GM19463 (cell line): Measurements from ENCODE around the gene SEMA4A.

Experiments used
- ATAC-seq: cut with Tn5 transposase; IDR thresholded peaks from one replicate; pipeline ENCODE4 v1.9.1; 2021; ENCODE audit warnings: mild to moderate bottlenecking, moderate library complexity; ENCODE audit not compliant: unreplicated experiment

Gene SEMA4A

GRCh38 chr1:156134716-156135435 lies 18.5 kb upstream of the SEMA4A start:
- no peak for ATAC-seq

GRCh38 chr1:156135930-156136871 lies 17.2 kb upstream of the SEMA4A start:
- no peak for ATAC-seq

GRCh38 chr1:156136970-156137483 lies 16.4 kb upstream of the SEMA4A start:
- no peak for ATAC-seq

DNA sequence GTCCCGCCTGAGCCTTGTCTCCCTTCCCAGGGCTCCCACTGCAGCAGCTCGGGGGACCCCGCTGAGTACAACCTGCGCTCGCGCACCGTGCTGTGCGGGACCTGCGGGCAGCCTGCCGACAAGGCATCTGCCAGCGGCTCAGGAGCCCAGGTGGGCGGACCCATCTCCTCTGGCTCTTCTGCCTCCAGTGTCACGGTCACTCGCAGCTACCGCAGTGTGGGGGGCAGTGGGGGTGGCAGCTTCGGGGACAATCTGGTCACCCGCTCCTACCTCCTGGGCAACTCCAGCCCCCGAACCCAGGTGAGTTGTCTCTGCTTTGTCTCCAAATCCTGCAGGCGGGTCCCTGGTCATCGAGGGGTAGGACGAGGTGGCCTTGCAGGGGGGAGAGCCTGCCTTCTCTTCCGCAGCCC lies 14.9 kb upstream of the SEMA4A start:
- no peak for ATAC-seq

- no peak for ATAC-seq
These were observed 12.3 kb upstream of the SEMA4A start for GRCh38 chr1:156140879-156141707.

DNA sequence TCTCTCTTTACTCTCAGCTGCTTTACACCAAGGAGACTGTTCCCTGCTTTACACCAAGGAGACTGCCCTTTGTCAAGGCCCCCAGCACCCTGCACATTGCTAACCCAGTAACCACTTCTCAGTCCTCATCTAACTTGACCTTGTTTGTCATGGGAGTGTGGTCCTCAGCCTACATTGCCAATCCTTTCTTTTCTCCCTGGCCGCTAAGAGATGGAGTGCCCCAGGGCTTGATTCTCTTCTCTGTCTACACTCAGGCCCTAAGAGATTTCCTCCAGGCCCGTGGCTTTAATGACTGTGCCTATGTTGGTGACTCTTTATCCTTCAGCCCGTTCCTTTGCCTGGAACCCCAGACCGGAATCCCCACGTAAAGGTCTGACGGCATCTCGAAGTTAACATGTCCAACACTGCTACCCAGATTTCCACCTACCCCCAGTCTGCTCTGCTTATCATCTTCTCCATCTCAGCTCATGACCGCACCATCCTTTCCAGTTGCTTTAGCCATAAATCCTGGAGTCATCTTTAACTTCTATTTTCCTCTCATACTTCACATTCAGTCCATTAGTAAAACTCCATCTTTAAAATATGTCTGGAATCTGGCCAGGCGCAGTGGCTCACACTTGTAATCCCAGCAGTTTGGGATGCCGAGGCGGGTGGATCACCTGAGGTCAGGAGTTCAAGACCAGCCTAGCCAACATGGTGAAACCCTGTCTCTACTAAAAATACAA lies 9.5 kb upstream of the SEMA4A start:
- no peak for ATAC-seq

- ATAC-seq: no peak
These were observed 8.6 kb upstream of the SEMA4A start for GRCh38 chr1:156144742-156145141.

DNA sequence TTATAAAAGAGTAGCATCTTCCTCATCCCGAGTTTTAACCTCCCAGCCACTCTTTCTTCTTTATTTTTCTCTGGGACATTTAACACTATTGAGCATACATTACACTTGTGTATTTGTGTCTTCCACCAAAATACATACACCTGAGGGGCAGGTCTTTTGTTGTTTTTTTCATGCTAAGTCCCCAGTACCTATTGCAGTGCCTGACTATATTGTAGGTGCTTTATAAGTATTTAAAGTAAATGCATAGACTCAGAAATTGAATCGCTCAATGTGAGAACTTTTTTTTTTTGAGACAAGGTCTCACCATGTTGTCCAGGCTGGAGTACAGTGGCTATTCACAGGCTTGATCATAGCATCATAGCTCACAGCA lies 7.8 kb upstream of the SEMA4A start:
- ATAC-seq: no peak

GRCh38 chr1:156146020-156146768 lies 7.2 kb upstream of the SEMA4A start:
- ATAC-seq: no peak

- ATAC-seq: no peak
These were observed 6.5 kb upstream of the SEMA4A start for GRCh38 chr1:156146769-156147405.

DNA sequence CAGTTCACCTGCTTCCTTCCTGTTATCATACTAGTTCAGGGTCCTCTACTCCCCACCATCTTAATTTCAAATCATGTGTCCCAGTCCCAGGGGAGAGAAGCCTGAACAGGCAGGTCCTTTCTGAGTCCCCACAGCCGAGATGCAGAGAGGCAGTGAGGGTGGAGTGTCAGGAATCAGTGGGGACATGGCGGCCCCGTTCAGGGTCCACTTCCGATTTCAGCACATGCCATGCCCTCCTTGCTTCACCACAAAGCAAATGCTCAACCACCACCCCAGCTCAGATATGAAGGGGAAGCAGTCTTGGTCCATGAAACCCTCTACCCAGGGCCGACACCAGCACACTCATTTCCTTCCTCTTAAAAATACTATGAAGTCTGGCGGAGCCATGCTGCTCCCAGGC lies 5.2 kb upstream of the SEMA4A start:
- ATAC-seq: no peak

- ATAC-seq: peak; percentile 36
These were observed 3.7 kb upstream of the SEMA4A start for GRCh38 chr1:156149374-156150332.

DNA sequence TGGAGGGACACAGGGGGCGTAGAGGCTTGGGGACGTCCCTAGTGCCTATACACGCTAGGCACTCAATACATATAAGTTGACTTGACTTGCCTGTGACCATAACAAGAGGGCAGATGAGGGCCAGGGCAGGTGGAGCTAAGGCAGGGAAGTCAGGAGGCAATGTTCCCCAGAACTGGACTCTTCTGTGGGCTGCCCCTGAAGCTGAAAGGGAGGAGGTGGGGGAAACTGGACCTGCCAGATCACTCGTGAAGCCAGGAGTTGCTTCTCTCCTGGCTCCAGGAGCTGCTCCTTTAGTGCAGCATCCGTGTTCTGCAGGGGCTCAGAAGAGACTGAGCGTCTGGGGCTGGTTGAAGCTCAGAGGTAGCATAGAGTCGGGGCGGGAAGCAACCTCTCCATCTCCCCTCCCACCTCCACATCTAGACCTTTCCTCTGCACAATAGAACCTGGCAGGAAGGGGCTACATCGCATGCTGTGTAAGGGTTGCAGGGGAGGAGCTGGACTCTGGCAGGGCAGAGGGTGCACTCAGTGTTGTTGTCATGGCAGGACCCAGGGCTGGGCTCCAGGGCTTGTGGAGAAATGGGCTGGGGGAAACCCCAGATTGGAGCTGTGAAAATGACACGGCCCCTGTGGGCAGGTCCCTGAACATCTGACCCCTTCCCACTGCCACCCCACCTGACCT lies 2.9 kb upstream of the SEMA4A start:
- ATAC-seq: no peak

DNA sequence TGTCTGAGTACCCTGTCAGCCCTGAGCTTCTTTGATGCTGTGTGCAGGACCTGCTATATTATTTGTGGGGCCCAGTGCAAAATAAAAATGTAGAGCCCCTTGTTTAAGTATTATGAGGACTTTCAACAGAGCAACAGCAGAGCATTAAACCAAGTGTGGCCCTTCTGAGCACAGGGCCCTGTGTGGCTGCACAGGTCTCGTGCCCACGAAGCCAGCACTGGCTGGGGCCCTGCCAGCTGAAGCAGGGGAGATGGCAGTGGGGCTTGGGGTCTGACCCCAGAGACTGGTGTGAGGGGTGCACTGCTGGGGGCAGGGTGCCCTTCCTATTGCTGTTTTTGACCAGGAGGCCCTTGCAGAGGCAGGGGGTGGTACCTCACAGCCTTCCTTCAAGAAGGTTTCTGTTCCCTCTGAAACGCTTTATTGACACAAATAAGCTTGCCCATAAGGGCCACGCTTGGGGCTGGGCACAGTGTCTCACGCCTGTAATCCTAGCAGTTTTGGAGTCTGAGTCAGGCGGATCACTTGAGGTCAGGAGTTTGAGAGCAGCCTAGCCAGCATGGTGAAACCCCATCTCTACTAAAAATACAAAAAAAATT lies 2.2 kb upstream of the SEMA4A start:
- peak; percentile 33 for ATAC-seq

- no peak for ATAC-seq
These were observed 757 bp upstream of the SEMA4A start for GRCh38 chr1:156152628-156153027.

DNA sequence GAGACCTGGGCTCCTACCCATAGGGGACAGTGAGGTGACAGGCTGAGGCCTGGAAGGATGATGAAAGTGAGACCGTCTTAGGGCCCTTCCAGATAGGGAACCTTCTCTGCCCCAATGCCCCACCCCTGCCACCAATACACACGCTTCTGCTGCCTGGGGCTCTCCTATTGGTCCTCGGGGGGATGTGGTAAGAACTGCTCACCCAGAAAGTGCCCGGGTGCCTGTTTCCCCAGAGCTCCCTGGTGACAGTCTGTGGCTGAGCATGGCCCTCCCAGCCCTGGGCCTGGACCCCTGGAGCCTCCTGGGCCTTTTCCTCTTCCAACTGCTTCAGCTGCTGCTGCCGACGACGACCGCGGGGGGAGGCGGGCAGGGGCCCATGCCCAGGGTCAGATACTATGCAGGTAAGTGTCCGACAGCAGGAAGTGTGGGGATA lies 948 bp downstream of the SEMA4A start:
- peak; percentile 57 for ATAC-seq
